ENCODE results near the gene COG4. TPM values are rescaled to one million over a fixed set of nuclear protein-coding genes. Genes with fewer than 3 reads are reported as not detected.

Gene COG4
- total RNA-seq, 1 experiment from 2014 or later, result 45.4 TPM

- no peak for ATAC-seq
- no TSS peak for BruUV-seq (replicated peaks)
- Histone ChIP-seq H3K27ac (ENCODE audit: low read length) (no peak overlapping the region), H3K4me3 (ENCODE audit: low read depth in 2 of 2, low read length in 2 of 2) (no peak overlapping the region), H3K4me1 (ENCODE audit: control insufficient read depth, insufficient read depth, low read length) (peaks cover 11% of the 10 kb centered on the region), H3K9me3 (ENCODE audit: control insufficient read depth, insufficient read depth, low read depth, low read length) (no peaks in the 10 kb centered on the region), H3K27me3 (ENCODE audit: control insufficient read depth, insufficient read depth, low read length) (no peaks in the 10 kb centered on the region), H3K36me3 (ENCODE audit: control insufficient read depth, insufficient read depth, low read length) (no peaks in the 10 kb centered on the region)
- ChIA-PET CTCF (no interaction called here), POLR2A (no interaction called here)
- in situ Hi-C loops (cut with HindIII; ENCODE audit: low pct_unique_long_range_greater_than_20kb, low sequenced_read_pairs) (no loop called here), intact Hi-C loops (cut with micrococcal nuclease; ENCODE audit: unreplicated experiment) (no loop called here)
- no peak for DNase-seq (ENCODE audit: low read depth, low spot score)
- TF ChIP-seq SIN3A (IDR thresholded peaks at IDR 0.05; ENCODE audit: borderline replicate concordance, insufficient read depth, low read depth, low read length) (no peak), POLR2AphosphoS5 (IDR thresholded peaks at IDR 0.05; ENCODE audit: low read depth, low read length) (no peak), CTCF (IDR thresholded peaks at IDR 0.05) (no peak), TCF7L2 (IDR thresholded peaks at IDR 0.05; ENCODE audit: low read depth, low read length) (no peak)
- TF ChIP-seq, protein P1, sequence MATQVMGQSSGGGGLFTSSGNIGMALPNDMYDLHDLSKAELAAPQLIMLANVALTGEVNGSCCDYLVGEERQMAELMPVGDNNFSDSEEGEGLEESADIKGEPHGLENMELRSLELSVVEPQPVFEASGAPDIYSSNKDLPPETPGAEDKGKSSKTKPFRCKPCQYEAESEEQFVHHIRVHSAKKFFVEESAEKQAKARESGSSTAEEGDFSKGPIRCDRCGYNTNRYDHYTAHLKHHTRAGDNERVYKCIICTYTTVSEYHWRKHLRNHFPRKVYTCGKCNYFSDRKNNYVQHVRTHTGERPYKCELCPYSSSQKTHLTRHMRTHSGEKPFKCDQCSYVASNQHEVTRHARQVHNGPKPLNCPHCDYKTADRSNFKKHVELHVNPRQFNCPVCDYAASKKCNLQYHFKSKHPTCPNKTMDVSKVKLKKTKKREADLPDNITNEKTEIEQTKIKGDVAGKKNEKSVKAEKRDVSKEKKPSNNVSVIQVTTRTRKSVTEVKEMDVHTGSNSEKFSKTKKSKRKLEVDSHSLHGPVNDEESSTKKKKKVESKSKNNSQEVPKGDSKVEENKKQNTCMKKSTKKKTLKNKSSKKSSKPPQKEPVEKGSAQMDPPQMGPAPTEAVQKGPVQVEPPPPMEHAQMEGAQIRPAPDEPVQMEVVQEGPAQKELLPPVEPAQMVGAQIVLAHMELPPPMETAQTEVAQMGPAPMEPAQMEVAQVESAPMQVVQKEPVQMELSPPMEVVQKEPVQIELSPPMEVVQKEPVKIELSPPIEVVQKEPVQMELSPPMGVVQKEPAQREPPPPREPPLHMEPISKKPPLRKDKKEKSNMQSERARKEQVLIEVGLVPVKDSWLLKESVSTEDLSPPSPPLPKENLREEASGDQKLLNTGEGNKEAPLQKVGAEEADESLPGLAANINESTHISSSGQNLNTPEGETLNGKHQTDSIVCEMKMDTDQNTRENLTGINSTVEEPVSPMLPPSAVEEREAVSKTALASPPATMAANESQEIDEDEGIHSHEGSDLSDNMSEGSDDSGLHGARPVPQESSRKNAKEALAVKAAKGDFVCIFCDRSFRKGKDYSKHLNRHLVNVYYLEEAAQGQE (IDR thresholded peaks at IDR 0.05; ENCODE audit: insufficient read depth in 1 of 2, low read depth in 2 of 2, low read length in 1 of 2), result no peak
These were observed 48.1 kb downstream of the COG4 start for GRCh38 chr16:70475054-70475871.

- intact Hi-C loops (cut with micrococcal nuclease; ENCODE audit: unreplicated experiment), result no loop called here
- H3K4me1 ChIP-seq (ENCODE audit: control insufficient read depth, insufficient read depth, low read length), result peaks cover 11% of the 10 kb centered on the region
- in situ Hi-C loops (cut with HindIII; ENCODE audit: low pct_unique_long_range_greater_than_20kb, low sequenced_read_pairs), result no loop called here
- DNase-seq (ENCODE audit: low read depth, low spot score) (no peak), ATAC-seq (no peak)
- no peaks in the 10 kb centered on the region for H3K9me3 ChIP-seq (ENCODE audit: control insufficient read depth, insufficient read depth, low read depth, low read length)
- no peak overlapping the region for H3K27ac ChIP-seq (ENCODE audit: low read length)
- CTCF ChIA-PET, result no interaction called here
- TF ChIP-seq POLR2AphosphoS5 (IDR thresholded peaks at IDR 0.05; ENCODE audit: low read depth, low read length) (no peak), TCF7L2 (IDR thresholded peaks at IDR 0.05; ENCODE audit: low read depth, low read length) (no peak), CTCF (IDR thresholded peaks at IDR 0.05) (no peak), SIN3A (IDR thresholded peaks at IDR 0.05; ENCODE audit: borderline replicate concordance, insufficient read depth, low read depth, low read length) (no peak)
- TF ChIP-seq, protein P1 (IDR thresholded peaks at IDR 0.05; ENCODE audit: insufficient read depth in 1 of 2, low read depth in 2 of 2, low read length in 1 of 2), result no peak
- H3K4me3 ChIP-seq (ENCODE audit: low read depth in 2 of 2, low read length in 2 of 2), result no peak overlapping the region
- BruUV-seq (replicated peaks), result no TSS peak
- H3K27me3 ChIP-seq (ENCODE audit: control insufficient read depth, insufficient read depth, low read length), result no peaks in the 10 kb centered on the region
- H3K36me3 ChIP-seq (ENCODE audit: control insufficient read depth, insufficient read depth, low read length), result no peaks in the 10 kb centered on the region
- POLR2A ChIA-PET, result no interaction called here
These were observed 48.9 kb downstream of the COG4 start for GRCh38 chr16:70474320-70475053.
